A549 (cell line): ENCODE data around the gene C1QTNF12. TPM values are rescaled to one million over a fixed set of nuclear protein-coding genes. Genes with fewer than 3 reads are reported as not detected.
"Not testable (repeated sequence)": the region's sequence is repeated elsewhere in the genome, so short reads cannot be mapped to it uniquely, and the experiment has no call there.

Experiments used
- ATAC-seq, 2 experiments: fragments of 200-7000 bp in 1 of 2; fragments of >200 bp in 1 of 2; cut with Nextera tagmentation in 1 of 2; cut with Tn5 transposase in 1 of 2; 3 replicates each; pipeline versions ENCODE4 v1.8.0 to v1.9.1; 2018 to 2020; ENCODE audit warnings: mild to moderate bottlenecking in 1 of 2, moderate library complexity in 1 of 2
- CTCF ChIA-PET: fragments of 300-600 bp; sonication (Branson Sonifier 250); formaldehyde crosslinking; extraction: SDS; loops from one replicate; lab custom pipeline; 2021; ENCODE audit warnings: antibody characterized with exemption, inconsistent platforms; lab: Yijun Ruan, JAX
- POLR2A ChIA-PET: fragments of 350-600 bp; formaldehyde crosslinking; extraction: SDS; loops from one replicate; lab custom pipeline; 2021; ENCODE audit warnings: antibody characterized with exemption, inconsistent platforms; lab: Yijun Ruan, JAX
- DNase-seq, 2 experiments: peaks; one replicate each; pipeline versions ENCODE4 v3.0.0 to v3.0.0-alpha.2; 2011 to 2016; ENCODE audit warnings: low read depth in 1 of 2, low spot score in 1 of 2
- FAIRE-seq: peaks from 2 replicates; lab custom pipeline; 2011; peaks lifted over from hg19 to GRCh38; lab: Jason Lieb, UNC
- H3K27ac ChIP-seq, 2 experiments: fragments of >200 bp; sonication (Bioruptor Twin); formaldehyde crosslinking; 3 replicates each; pipeline ENCODE4 v1.5.1; 2016 to 2017
- H3K4me1 ChIP-seq: fragments of >200 bp; sonication (Bioruptor Twin); formaldehyde crosslinking; 3 replicates; pipeline ENCODE4 v1.6.1; 2016
- H3K4me2 ChIP-seq: fragments of >200 bp; sonication (Bioruptor Twin); formaldehyde crosslinking; 3 replicates; pipeline ENCODE4 v1.6.1; 2016
- H3K4me3 ChIP-seq: fragments of >200 bp; sonication (Bioruptor Twin); formaldehyde crosslinking; 3 replicates; pipeline ENCODE4 v1.5.1; 2016
- H3K9me3 ChIP-seq: fragments of >200 bp; sonication (Bioruptor Twin); formaldehyde crosslinking; 3 replicates; pipeline ENCODE4 v1.6.1; 2016
- ATOH8 ChIP-seq: fragments of 250-450 bp; sonication (Bioruptor Pico); IDR thresholded peaks from 2 replicates; pipeline ENCODE4 v1.5.0; 2020; ENCODE audit warnings: low read depth, mild to moderate bottlenecking, moderate library complexity
- BHLHE40 ChIP-seq: IDR thresholded peaks from 2 replicates; pipeline ENCODE4 v1.6.1; 2012; ENCODE audit warnings: low read depth, low read length, inconsistent platforms
- CEBPB ChIP-seq, 2 experiments: fragments of >200 bp in 1 of 2; sonication (Bioruptor Twin) in 1 of 2; formaldehyde crosslinking in 1 of 2; IDR thresholded peaks; 2 replicates each; pipeline ENCODE4 v1.6.1; 2012 to 2016
- EP300 ChIP-seq, 2 experiments: fragments of >200 bp; sonication (Bioruptor Twin); formaldehyde crosslinking; IDR thresholded peaks; 2 replicates in 1 of 2; 3 replicates in 1 of 2; pipeline ENCODE4 v1.6.1; 2016 to 2017
- ESRRA ChIP-seq: fragments of 150-350 bp; IDR thresholded peaks from 2 replicates; pipeline ENCODE4 v1.6.1; 2014; ENCODE audit warnings: mild to moderate bottlenecking, low read length, borderline replicate concordance
- FOSB ChIP-seq: fragments of 250-450 bp; sonication (Bioruptor Pico); IDR thresholded peaks from 2 replicates; pipeline ENCODE4 v1.5.0; 2020; ENCODE audit warnings: mild to moderate bottlenecking, moderate library complexity
- FOSL2 ChIP-seq, 2 experiments: fragments of 450-650 bp in 1 of 2; fragments of >200 bp in 1 of 2; sonication (Bioruptor Twin) in 1 of 2; formaldehyde crosslinking; IDR thresholded peaks; 2 replicates each; pipeline versions ENCODE4 v1.5.0 to v1.6.1; 2016 to 2020; ENCODE audit warnings: mild to moderate bottlenecking in 1 of 2, moderate library complexity in 1 of 2
- GATA3 ChIP-seq: IDR thresholded peaks from 2 replicates; pipeline ENCODE4 v1.6.1; 2012; ENCODE audit warnings: borderline replicate concordance
- HEYL ChIP-seq: fragments of 250-450 bp; sonication (Bioruptor Pico); IDR thresholded peaks from 2 replicates; pipeline ENCODE4 v1.8.0; 2021; ENCODE audit warnings: mild to moderate bottlenecking, moderate library complexity
- KDM1A ChIP-seq: fragments of 200-600 bp; sonication (generic); IDR thresholded peaks from 2 replicates; pipeline ENCODE4 v1.6.1; 2016; ENCODE audit warnings: low read depth, mild to moderate bottlenecking
- NFE2L2 ChIP-seq: fragments of 150-350 bp; conservative IDR thresholded peaks from 2 replicates; pipeline ENCODE4 v1.6.1; 2014; ENCODE audit warnings: low read length
- PHF8 ChIP-seq: fragments of 200-600 bp; sonication (generic); IDR thresholded peaks from 2 replicates; pipeline ENCODE4 v1.6.1; 2016; ENCODE audit warnings: low read depth, mild to moderate bottlenecking, antibody characterized with exemption, moderate library complexity, borderline replicate concordance
- RAD21 ChIP-seq, 2 experiments: fragments of >200 bp in 1 of 2; sonication (Bioruptor Twin) in 1 of 2; formaldehyde crosslinking in 1 of 2; IDR thresholded peaks in 1 of 2; conservative IDR thresholded peaks in 1 of 2; 2 replicates in 1 of 2; 3 replicates in 1 of 2; pipeline ENCODE4 v1.6.1; 2012 to 2018; ENCODE audit warnings: inconsistent platforms in 1 of 2
- RARB ChIP-seq: fragments of 250-450 bp; sonication (Bioruptor Pico); IDR thresholded peaks from 2 replicates; pipeline ENCODE4 v1.8.0; 2021; ENCODE audit warnings: mild to moderate bottlenecking, moderate library complexity
- REST ChIP-seq: fragments of 200-600 bp; sonication (generic); IDR thresholded peaks from 2 replicates; pipeline ENCODE4 v1.6.1; 2016; ENCODE audit warnings: antibody characterized with exemption, mild to moderate bottlenecking, moderate library complexity
- SMC3 ChIP-seq: fragments of >200 bp; sonication (Bioruptor Twin); formaldehyde crosslinking; IDR thresholded peaks from 3 replicates; pipeline ENCODE4 v1.6.1; 2018; ENCODE audit warnings: inconsistent platforms
- ZC3H11A ChIP-seq: fragments of 450-650 bp; IDR thresholded peaks from 2 replicates; pipeline ENCODE4 v1.6.1; 2014; ENCODE audit warnings: antibody characterized with exemption, mild to moderate bottlenecking
- ZFP36 ChIP-seq: fragments of 450-650 bp; IDR thresholded peaks from 2 replicates; pipeline ENCODE4 v1.6.1; 2014; ENCODE audit warnings: borderline replicate concordance; ENCODE audit not compliant: partially characterized antibody
- WGBS: methylation state at CpG from one replicate; pipeline ENCODE4 v1.1.6; 2017; ENCODE audit errors: missing lambda C conversion rate; 5-methylcytosine and 5-hydroxymethylcytosine counted together
- polyA plus RNA-seq, 4 experiments: library from polyadenylated mRNA; depleted of rRNA in 3 of 4; stranded (reverse); fragments of >200 nt; fragmentation: RNase III in 1 of 4; extraction: RNeasy Plus Mini Kit Qiagen cat#74134 plus additional on column Dnase treatment in 1 of 4; gene quantifications; 2 replicates in 3 of 4; 3 replicates in 1 of 4; pipeline ENCODE4 v1.2.3, GENCODE V29; 2011 to 2017
- TF ChIP-seq, protein P1 (sequence below): fragments of >200 bp; sonication (Bioruptor Twin); formaldehyde crosslinking; IDR thresholded peaks from 2 replicates; pipeline ENCODE4 v1.6.1; 2016
- TF ChIP-seq, protein P2 (sequence below): IDR thresholded peaks from 2 replicates; pipeline ENCODE4 v1.6.1; 2012
- TF ChIP-seq, protein P3 (sequence below): fragments of >200 bp; sonication (Bioruptor Twin); formaldehyde crosslinking; IDR thresholded peaks from 3 replicates; pipeline ENCODE4 v1.6.1; 2016

The C1QTNF12 gene
- polyA plus RNA-seq, 2 of the 4 experiments (the other 2 are of a cell fraction): 0.47 to 0.83 TPM

- Histone ChIP-seq H3K27ac (peak overlapping the region in 1 of 2 experiments; percentile 53; a peak in 2 of 6 replicates), H3K4me1 (no peaks in the 10 kb centered on the region), H3K4me3 (no peak overlapping the region), H3K9me3 (no peaks in the 10 kb centered on the region), H3K4me2 (no peak overlapping the region)
- ATAC-seq: peak in 1 of 2 experiments; percentile 22; a peak in 2 of 6 replicates
- ChIA-PET CTCF (interaction anchor here (0.6 to 3.7 kb wide), 7 partner anchors 10 to 309 kb away, joined by 3 to 34 read pairs (median 3); no protein-coding TSS in a partner anchor), POLR2A (no interaction called here)
- 99% methylated on average over 10 of the region's 16 CpGs for WGBS
- FAIRE-seq: no peak
- TF ChIP-seq EP300 (IDR thresholded peaks at IDR 0.05) (no peak), ATOH8 (no peak), PHF8 (no peak), FOSL2 (IDR thresholded peaks at IDR 0.05) (no peak), FOSL2 (CRISPR knock-in tag; IDR thresholded peaks at IDR 0.05) (no peak)
- no peak for DNase-seq
Measured at GRCh38 chr1:1250786-1251284, 4.3 kb upstream of the C1QTNF12 start.

GRCh38 chr1:1248009-1248913 lies 1.7 kb upstream of the C1QTNF12 start:
- POLR2A ChIA-PET, H3K27ac ChIP-seq, FAIRE-seq, CTCF ChIA-PET, H3K9me3 ChIP-seq, H3K4me3 ChIP-seq, DNase-seq, ATAC-seq, H3K4me2 ChIP-seq: not testable (repeated sequence)
- 0 out of 3 replicates have a peak, but pooled peaks cover 10% of the 10 kb centered on the region for H3K4me1 ChIP-seq
- 86% methylated on average over 4 of the region's 21 CpGs for WGBS
- TF ChIP-seq KDM1A: 0 out of 2 replicates have a peak, but pooled peaks have one; percentile 13

- WGBS: 86% methylated on average over 4 of the region's 25 CpGs
- no peak for ATAC-seq
- Histone ChIP-seq H3K27ac (no peak overlapping the region), H3K9me3 (no peaks in the 10 kb centered on the region), H3K4me1 (0 out of 3 replicates have a peak, but pooled peaks cover 10% of the 10 kb centered on the region), H3K4me2 (no peak overlapping the region), H3K4me3 (no peak overlapping the region)
- DNase-seq: no peak
- TF ChIP-seq GATA3 (no peak), NFE2L2 (no peak), RARB (no peak), BHLHE40 (no peak), HEYL (CRISPR knock-in tag) (no peak), ESRRA (no peak), FOSB (CRISPR knock-in tag) (no peak), CEBPB (IDR thresholded peaks at IDR 0.05) (no peak), ZC3H11A (no peak), RAD21 (conservative IDR thresholded peaks at IDR 0.05 in 1 of 2, IDR thresholded peaks at IDR 0.05 in 1 of 2) (no peak), ZFP36 (no peak), REST (no peak), KDM1A (no peak), SMC3 (no peak)
- TF ChIP-seq, protein P1, sequence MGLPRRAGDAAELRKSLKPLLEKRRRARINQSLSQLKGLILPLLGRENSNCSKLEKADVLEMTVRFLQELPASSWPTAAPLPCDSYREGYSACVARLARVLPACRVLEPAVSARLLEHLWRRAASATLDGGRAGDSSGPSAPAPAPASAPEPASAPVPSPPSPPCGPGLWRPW: no peak
- TF ChIP-seq, protein P2, sequence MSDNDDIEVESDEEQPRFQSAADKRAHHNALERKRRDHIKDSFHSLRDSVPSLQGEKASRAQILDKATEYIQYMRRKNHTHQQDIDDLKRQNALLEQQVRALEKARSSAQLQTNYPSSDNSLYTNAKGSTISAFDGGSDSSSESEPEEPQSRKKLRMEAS: no peak
- TF ChIP-seq, protein P3, sequence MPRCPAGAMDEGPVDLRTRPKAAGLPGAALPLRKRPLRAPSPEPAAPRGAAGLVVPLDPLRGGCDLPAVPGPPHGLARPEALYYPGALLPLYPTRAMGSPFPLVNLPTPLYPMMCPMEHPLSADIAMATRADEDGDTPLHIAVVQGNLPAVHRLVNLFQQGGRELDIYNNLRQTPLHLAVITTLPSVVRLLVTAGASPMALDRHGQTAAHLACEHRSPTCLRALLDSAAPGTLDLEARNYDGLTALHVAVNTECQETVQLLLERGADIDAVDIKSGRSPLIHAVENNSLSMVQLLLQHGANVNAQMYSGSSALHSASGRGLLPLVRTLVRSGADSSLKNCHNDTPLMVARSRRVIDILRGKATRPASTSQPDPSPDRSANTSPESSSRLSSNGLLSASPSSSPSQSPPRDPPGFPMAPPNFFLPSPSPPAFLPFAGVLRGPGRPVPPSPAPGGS: no peak
- FAIRE-seq: no peak
- POLR2A ChIA-PET: no interaction called here
- CTCF ChIA-PET: no interaction called here
Measured at GRCh38 chr1:1247341-1247913, 905 bp upstream of the C1QTNF12 start.
